ENCODE results near the gene SDS.

The SDS gene

GRCh38 chr12:113346353-113346752 is 57.3 kb downstream of the SDS start:
- no peak overlapping the region for H3K27ac ChIP-seq
- TF ChIP-seq CTCF (IDR thresholded peaks at IDR 0.05): no peak
- no peak for TF ChIP-seq ZFX (IDR thresholded peaks at IDR 0.05; ENCODE audit: borderline replicate concordance)

- no peak overlapping the region for H3K27ac ChIP-seq
- TF ChIP-seq ZFX (IDR thresholded peaks at IDR 0.05; ENCODE audit: borderline replicate concordance) (no peak), CTCF (IDR thresholded peaks at IDR 0.05) (no peak)
These were observed 58.4 kb downstream of the SDS start for GRCh38 chr12:113345318-113345717.

Data from 22Rv1 (cell line).